ENCODE data around the gene MTHFR.

Gene MTHFR

GRCh38 chr1:11796036-11796828, 9.5 kb downstream of the MTHFR start:
- TF ChIP-seq CTCF (IDR thresholded peaks at IDR 0.05; ENCODE audit: low read length) (no peak), EZH2 (IDR thresholded peaks at IDR 0.05; ENCODE audit: borderline replicate concordance, low read length) (no peak)
- no peaks in the 10 kb centered on the region for H3K27me3 ChIP-seq (ENCODE audit: insufficient read depth, low read length)
- no peak overlapping the region for H3K9ac ChIP-seq (ENCODE audit: low read length)
- no peak overlapping the region for H2AFZ ChIP-seq (ENCODE audit: low read length)
- H3K4me3 ChIP-seq (ENCODE audit: low read depth, low read length, poor library complexity, severe bottlenecking): no peak overlapping the region
- H3K36me3 ChIP-seq (ENCODE audit: insufficient read depth, low read length): peaks cover 62% of the 10 kb centered on the region
- no peaks in the 10 kb centered on the region for H4K20me1 ChIP-seq (ENCODE audit: insufficient read depth, low read length)
- no peak overlapping the region for H3K27ac ChIP-seq (ENCODE audit: low read depth, low read length, poor library complexity, severe bottlenecking)
- no peaks in the 10 kb centered on the region for H3K4me1 ChIP-seq (ENCODE audit: insufficient read depth, low read length, severe bottlenecking)
- no peaks in the 10 kb centered on the region for H3F3A ChIP-seq (ENCODE audit: insufficient read depth, low read length)
- H3K9me2 ChIP-seq (ENCODE audit: low read depth, low read length): no peaks in the 10 kb centered on the region
- H3K79me2 ChIP-seq (ENCODE audit: insufficient read depth, low read length): no peaks in the 10 kb centered on the region
- H3K4me2 ChIP-seq (ENCODE audit: low read length): no peak overlapping the region
- no peaks in the 10 kb centered on the region for H3K9me3 ChIP-seq (ENCODE audit: low read length)

GRCh38 chr1:11795238-11795890, 10.4 kb downstream of the MTHFR start:
- no peaks in the 10 kb centered on the region for H3K27me3 ChIP-seq (ENCODE audit: insufficient read depth, low read length)
- TF ChIP-seq CTCF (IDR thresholded peaks at IDR 0.05; ENCODE audit: low read length): no peak
- no peak for TF ChIP-seq EZH2 (IDR thresholded peaks at IDR 0.05; ENCODE audit: borderline replicate concordance, low read length)
- no peaks in the 10 kb centered on the region for H3K4me1 ChIP-seq (ENCODE audit: insufficient read depth, low read length, severe bottlenecking)
- no peaks in the 10 kb centered on the region for H3K9me2 ChIP-seq (ENCODE audit: low read depth, low read length)
- no peak overlapping the region for H3K4me3 ChIP-seq (ENCODE audit: low read depth, low read length, poor library complexity, severe bottlenecking)
- no peak overlapping the region for H3K27ac ChIP-seq (ENCODE audit: low read depth, low read length, poor library complexity, severe bottlenecking)
- peaks cover 57% of the 10 kb centered on the region for H3K36me3 ChIP-seq (ENCODE audit: insufficient read depth, low read length)
- no peaks in the 10 kb centered on the region for H3K9me3 ChIP-seq (ENCODE audit: low read length)
- H2AFZ ChIP-seq (ENCODE audit: low read length): no peak overlapping the region
- H3K9ac ChIP-seq (ENCODE audit: low read length): no peak overlapping the region
- no peak overlapping the region for H3K4me2 ChIP-seq (ENCODE audit: low read length)
- no peaks in the 10 kb centered on the region for H3K79me2 ChIP-seq (ENCODE audit: insufficient read depth, low read length)
- H4K20me1 ChIP-seq (ENCODE audit: insufficient read depth, low read length): no peaks in the 10 kb centered on the region
- no peaks in the 10 kb centered on the region for H3F3A ChIP-seq (ENCODE audit: insufficient read depth, low read length)

- Histone ChIP-seq H4K20me1 (ENCODE audit: insufficient read depth, low read length) (no peaks in the 10 kb centered on the region), H2AFZ (ENCODE audit: low read length) (no peak overlapping the region), H3K9me3 (ENCODE audit: low read length) (no peaks in the 10 kb centered on the region), H3K27me3 (ENCODE audit: insufficient read depth, low read length) (no peaks in the 10 kb centered on the region), H3K9me2 (ENCODE audit: low read depth, low read length) (no peaks in the 10 kb centered on the region), H3F3A (ENCODE audit: insufficient read depth, low read length) (no peaks in the 10 kb centered on the region), H3K27ac (ENCODE audit: low read depth, low read length, poor library complexity, severe bottlenecking) (no peak overlapping the region), H3K9ac (ENCODE audit: low read length) (no peak overlapping the region), H3K4me3 (ENCODE audit: low read depth, low read length, poor library complexity, severe bottlenecking) (no peak overlapping the region), H3K79me2 (ENCODE audit: insufficient read depth, low read length) (no peaks in the 10 kb centered on the region), H3K36me3 (ENCODE audit: insufficient read depth, low read length) (peaks cover 50% of the 10 kb centered on the region), H3K4me1 (ENCODE audit: insufficient read depth, low read length, severe bottlenecking) (no peaks in the 10 kb centered on the region), H3K4me2 (ENCODE audit: low read length) (no peak overlapping the region)
- TF ChIP-seq CTCF (IDR thresholded peaks at IDR 0.05; ENCODE audit: low read length) (no peak), EZH2 (IDR thresholded peaks at IDR 0.05; ENCODE audit: borderline replicate concordance, low read length) (no peak)
Measured at GRCh38 chr1:11794446-11795237, 11.1 kb downstream of the MTHFR start.
